NCI-H748 treated with DMSO at 0.1 percent for 48 hours (cell line): ENCODE data around the gene PACSIN3.

Experiments used
- DNase-seq: peaks from one replicate; lab custom pipeline; 2025; lab: John Stamatoyannopoulos, UW

PACSIN3 gene

DNA sequence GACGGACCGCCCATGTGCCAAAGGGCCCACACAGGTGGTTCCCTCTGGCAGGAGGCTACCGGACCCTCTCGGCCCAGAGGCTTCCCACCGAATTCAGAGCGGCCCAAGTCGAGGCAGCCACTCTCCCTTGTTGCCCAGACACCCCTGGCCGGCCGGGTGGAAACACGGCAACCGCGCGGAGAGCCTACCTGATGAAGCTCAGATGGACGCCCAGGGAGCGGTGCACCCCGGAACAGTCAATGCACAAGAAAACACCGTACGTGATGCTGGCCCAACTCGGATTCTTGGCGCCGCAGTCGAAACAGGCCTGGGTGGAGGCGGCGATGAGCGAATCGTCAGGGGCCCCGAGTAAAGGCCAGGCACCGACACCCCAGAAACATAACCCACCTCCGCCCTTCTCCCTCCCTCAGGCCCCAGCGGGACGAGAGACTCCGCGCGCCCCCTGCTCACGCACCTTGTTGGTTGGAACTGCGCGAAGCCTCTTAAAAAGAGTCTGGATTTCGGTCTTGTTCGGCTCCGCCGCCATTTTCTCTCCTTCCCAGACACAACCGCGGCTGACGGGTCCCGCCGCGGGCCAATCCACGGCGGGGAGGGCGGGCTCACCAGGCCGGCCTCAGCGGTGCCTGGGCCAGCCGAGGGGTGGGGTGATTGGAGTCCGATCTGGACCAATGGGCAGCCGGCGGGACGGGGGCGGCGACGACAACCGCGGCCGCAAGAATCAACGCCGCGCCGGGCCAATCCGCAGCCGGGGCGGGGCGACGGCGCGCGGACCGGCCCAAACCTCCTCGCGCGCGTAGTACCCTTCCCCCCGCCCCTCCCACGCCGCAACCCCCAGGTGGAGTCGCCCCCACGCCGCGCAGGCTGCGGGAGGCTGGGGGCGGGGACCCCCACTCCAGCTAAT lies 9.7 kb downstream of the PACSIN3 start, which contains the start of gene ARFGAP2:
TSS of gene ARFGAP2 (minus strand) at position 552 of the 901 bp plus-strand sequence. CDS start at position 526, 26 bp downstream.
- DNase-seq: peak; percentile 84

DNA sequence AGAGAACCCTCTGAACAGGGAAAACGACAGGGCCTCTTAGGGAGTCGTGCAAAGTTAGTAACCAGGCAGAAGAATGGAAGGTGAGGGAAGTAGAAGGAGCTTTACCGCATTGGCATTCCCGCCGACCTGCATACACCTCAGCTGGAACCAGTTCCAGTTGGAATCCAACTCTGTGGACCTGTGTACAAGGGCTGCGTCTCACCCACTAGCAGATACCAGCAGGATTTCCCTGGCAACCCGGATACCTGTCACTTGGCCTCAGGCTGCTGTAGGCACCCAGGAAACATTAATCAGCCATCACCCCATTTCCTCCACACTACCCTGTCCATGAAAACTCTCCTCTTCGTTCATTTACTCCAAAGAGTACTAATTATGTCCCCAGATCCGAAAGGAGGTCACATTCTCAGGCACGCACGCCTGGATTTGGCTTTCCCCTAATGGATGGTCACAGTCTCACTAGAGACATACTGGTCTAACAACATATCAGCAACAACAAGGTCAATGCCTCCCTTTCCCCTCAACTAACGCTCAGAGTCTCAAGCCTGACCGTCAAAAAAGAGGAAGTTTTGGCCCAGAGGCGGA lies 10.4 kb downstream of the PACSIN3 start:
- no peak for DNase-seq

DNA sequence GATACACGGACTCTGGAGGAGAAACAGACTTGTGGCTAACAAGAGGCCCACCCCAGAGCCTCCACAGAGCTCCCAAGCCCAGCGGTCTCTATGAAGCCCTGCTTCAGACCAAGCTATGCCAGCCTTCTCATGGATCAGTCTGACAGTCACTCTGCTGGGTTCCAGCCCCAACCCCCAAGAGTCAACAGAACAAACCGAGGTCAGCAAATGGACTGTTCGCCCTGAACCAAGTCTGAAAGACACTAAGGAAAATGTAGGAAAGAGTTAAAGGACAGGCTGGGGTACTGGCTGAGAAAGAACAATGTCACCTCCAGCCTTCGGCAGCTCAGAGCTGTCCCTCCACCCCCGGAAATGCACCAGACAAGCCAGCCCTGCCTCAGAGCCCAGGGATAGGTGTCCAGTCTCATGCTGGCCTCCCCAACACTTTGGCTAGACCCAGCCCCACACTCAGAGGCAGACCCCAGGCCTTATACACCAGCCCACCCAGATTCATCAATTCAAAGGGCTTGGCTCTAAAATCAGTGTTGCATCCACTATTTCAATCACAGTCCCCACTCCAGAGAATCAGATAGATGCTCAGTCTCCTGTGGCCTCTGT lies 13.4 kb downstream of the PACSIN3 start:
- no peak for DNase-seq

- DNase-seq: no peak
Measured at GRCh38 chr11:47171856-47172255, 14.4 kb downstream of the PACSIN3 start.

DNA sequence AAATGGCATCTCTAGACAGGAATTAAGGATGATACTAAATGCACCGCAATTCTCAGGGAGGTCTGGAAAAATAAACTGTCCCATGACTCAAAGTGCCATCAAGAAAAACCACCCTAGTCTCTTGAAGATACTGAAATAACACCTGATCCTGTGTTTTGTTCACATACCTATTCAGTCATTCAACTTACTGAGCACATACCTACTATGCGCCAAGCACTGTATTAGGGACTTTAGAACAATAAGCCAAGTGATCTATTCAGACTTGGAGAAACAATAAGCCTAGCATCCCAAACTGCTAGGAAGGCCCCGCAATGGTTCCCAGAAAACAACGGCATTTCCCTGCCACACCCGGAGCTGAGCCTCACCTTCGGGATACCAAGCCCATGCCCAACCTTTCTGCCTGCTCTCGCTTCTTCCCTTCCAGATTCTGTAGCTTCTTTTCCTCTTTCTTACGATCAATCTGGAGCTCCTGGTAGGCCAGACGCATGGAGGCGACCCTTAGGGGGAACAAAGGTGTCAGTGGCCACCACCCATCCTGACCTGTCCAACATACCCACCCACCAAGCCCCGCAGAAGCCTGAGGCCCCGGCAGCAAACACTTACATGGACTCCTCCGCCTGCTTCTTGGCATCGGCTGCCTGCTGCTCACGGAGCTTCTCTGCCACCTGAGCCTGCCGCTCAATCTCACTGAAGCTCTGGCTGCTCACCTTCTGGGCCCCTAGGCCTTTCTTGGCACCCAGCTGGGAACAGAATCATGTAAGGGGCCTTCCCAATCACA lies 15.0 kb downstream of the PACSIN3 start:
- no peak for DNase-seq

DNA sequence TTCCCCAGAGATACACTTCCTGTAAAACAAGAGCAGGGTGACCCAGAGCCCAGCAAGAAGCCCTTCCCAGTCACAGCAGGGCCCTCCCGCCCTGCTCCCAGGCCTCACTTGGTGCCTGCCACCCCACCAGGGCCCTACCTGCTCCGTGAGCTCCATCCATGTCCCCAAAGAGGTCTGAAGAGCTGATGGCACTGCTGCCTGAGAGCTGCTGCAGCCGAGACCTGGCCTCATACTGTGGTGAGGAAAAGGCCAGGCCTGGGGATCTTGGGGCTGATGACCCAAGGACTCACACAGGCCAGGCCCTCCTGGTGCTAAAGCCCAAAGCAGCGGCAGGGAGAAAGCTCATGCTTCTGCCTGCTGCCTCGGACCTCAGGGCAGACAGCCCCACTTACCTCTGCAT lies 19.9 kb downstream of the PACSIN3 start:
- no peak for DNase-seq

- no peak for DNase-seq
Measured at GRCh38 chr11:47165253-47165840, 20.9 kb downstream of the PACSIN3 start.

GRCh38 chr11:47164321-47164720 lies 21.9 kb downstream of the PACSIN3 start:
- DNase-seq: no peak

- no peak for DNase-seq
Measured at GRCh38 chr11:47163898-47164297, 22.3 kb downstream of the PACSIN3 start.

- DNase-seq: no peak
Measured at GRCh38 chr11:47163193-47163592, 23.0 kb downstream of the PACSIN3 start.

- no peak for DNase-seq
Measured at GRCh38 chr11:47162426-47162825, 23.8 kb downstream of the PACSIN3 start.

DNA sequence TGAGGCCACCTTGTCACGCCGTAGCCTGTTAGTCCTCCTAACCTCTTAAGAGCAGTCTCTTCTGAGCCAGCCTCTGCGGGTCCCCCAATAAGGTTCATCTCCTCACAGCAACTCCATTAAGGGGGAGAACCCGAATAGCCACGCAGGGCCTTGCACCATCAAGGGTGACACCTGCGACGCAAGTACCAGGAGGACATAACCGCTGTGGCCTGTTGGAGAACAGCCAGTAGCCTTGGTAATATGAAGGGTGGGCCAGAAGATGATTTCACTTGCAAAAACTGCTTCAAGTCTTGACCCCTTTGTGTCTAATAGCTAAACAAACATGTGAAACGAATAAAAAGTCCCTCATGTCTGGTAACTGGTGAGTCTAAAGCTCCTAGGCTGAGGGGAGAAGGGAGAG lies 24.3 kb downstream of the PACSIN3 start:
- no peak for DNase-seq

- DNase-seq: peak; percentile 56
Measured at GRCh38 chr11:47161134-47161854, 24.9 kb downstream of the PACSIN3 start.

DNA sequence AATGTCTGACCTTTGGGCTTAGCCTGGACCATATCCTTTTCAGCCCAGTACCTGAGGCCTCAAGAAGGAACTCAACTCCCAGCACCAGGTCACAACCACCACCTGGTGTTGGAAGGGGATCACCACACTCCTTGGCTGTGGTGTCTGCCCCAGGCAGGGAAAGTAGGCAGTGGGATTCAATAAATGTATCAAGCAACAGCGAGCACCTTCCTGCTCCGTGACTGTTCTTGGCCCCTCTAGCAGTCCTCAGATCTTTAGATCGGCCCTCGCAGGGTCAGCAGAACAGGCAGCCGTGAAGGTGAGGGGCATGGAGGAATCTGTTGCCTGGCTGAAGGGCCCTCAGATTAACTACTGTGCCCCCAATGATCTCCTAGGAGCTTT lies 25.5 kb downstream of the PACSIN3 start:
- DNase-seq: no peak

GRCh38 chr11:47158242-47158641 lies 28.0 kb downstream of the PACSIN3 start:
- DNase-seq: no peak

DNA sequence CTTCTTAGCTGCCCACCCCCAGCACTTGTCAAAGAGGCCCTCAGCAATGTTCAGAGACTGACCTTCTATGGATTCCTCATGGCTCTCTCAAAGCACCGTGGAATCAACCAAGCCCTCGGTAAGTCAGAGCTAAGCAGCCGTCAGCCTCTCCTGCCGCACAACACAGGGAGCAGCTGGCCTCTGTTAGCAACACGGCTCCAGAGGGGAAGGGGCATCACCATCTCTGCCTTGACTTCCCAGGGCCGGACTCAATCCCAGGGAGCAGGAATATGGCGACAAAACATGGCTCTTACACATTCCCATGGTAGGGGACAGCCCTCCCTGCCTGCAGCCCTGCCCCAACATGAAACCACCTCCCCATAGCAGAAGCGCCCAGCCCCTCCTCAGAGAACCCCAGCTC lies 28.4 kb downstream of the PACSIN3 start:
- DNase-seq: no peak

GRCh38 chr11:47156951-47157350 lies 29.3 kb downstream of the PACSIN3 start:
- DNase-seq: no peak

GRCh38 chr11:47156333-47156732 lies 29.9 kb downstream of the PACSIN3 start:
- no peak for DNase-seq

GRCh38 chr11:47155879-47156278 lies 30.4 kb downstream of the PACSIN3 start:
- no peak for DNase-seq

GRCh38 chr11:47154616-47155570 lies 31.3 kb downstream of the PACSIN3 start:
- DNase-seq: no peak
